Left ventricle myocardium inferior (tissue), 1 donor: ENCODE measurements around the gene CORO7. TPM values are rescaled to one million over a fixed set of nuclear protein-coding genes. Genes with fewer than 3 reads are reported as not detected.
"Not testable (repeated sequence)": the region's sequence is repeated elsewhere in the genome, so short reads cannot be mapped to it uniquely, and the experiment has no call there.

ENCODE experiments used
- DNase-seq: peaks from one replicate; pipeline ENCODE4 v3.0.0-alpha.2; 2020
- H3K27ac ChIP-seq: fragments of 200-600 bp; replicated peaks from 2 replicates; pipeline ENCODE4 v1.8.0; 2021
- H3K27me3 ChIP-seq: fragments of 200-600 bp; 2 replicates; pipeline ENCODE4 v1.8.0; 2021; ENCODE audit warnings: low read depth
- H3K36me3 ChIP-seq: fragments of 200-600 bp; 2 replicates; pipeline ENCODE4 v1.8.0; 2021
- H3K4me1 ChIP-seq: fragments of 200-600 bp; 2 replicates; pipeline ENCODE4 v1.8.0; 2021
- H3K4me3 ChIP-seq: fragments of 200-600 bp; 2 replicates; pipeline ENCODE4 v1.8.0; 2021; ENCODE audit warnings: mild to moderate bottlenecking, moderate library complexity
- H3K9me3 ChIP-seq: fragments of 200-600 bp; replicated peaks from 2 replicates; pipeline ENCODE4 v1.8.0; 2021
- CTCF ChIP-seq: fragments of 200-600 bp; IDR thresholded peaks from 2 replicates; pipeline ENCODE4 v1.8.0; 2021; ENCODE audit warnings: antibody characterized with exemption, mild to moderate bottlenecking, borderline replicate concordance
- intact Hi-C: fragments of 100-400 bp; cut with micrococcal nuclease; formaldehyde crosslinking; loops from one replicate; pipeline ENCODE4 v1.11.0; 2022
- total RNA-seq: library from RNA; stranded (reverse); fragmentation: NEBNext Ultra II Directional; extraction: Animal tissue kit (Norgen Biotek cat#: 25700); gene quantifications from one replicate; pipeline ENCODE4 v1.2.1, GENCODE V29; 2021
- donor health status: DM: no; HTN: yes; CAD: no; lungs with severe emphysema.

Gene CORO7
- total RNA-seq, 1 donor from 2014 or later = 12.5 TPM

- DNase-seq = no peak
- Histone ChIP-seq H3K4me3 (no peak overlapping the region), H3K36me3 (peaks cover 45% of the 10 kb centered on the region), H3K4me1 (peaks cover 40% of the 10 kb centered on the region), H3K9me3 (no peaks in the 10 kb centered on the region), H3K27ac (peak overlapping the region; percentile 64), H3K27me3 (no peaks in the 10 kb centered on the region)
- TF ChIP-seq CTCF = no peak
- intact Hi-C loops = no loop called here
Measured at GRCh38 chr16:4338712-4339299, 77.6 kb downstream of the CORO7 start.

- no peak for DNase-seq
- no peaks in the 10 kb centered on the region for H3K27me3 ChIP-seq
- intact Hi-C loops = no loop called here
- H3K36me3 ChIP-seq = peaks cover 49% of the 10 kb centered on the region
- no peak overlapping the region for H3K4me3 ChIP-seq
- no peak for TF ChIP-seq CTCF
- H3K9me3 ChIP-seq = no peaks in the 10 kb centered on the region
- H3K4me1 ChIP-seq = peaks cover 33% of the 10 kb centered on the region
- no peak overlapping the region for H3K27ac ChIP-seq
Measured at GRCh38 chr16:4338125-4338582, 78.2 kb downstream of the CORO7 start.

GRCh38 chr16:4337540-4338088 is 78.8 kb downstream of the CORO7 start:
- Histone ChIP-seq H3K27ac (no peak overlapping the region), H3K27me3 (no peaks in the 10 kb centered on the region), H3K4me1 (peaks cover 28% of the 10 kb centered on the region), H3K9me3 (no peaks in the 10 kb centered on the region), H3K4me3 (no peak overlapping the region), H3K36me3 (peaks cover 52% of the 10 kb centered on the region)
- intact Hi-C loops = no loop called here
- TF ChIP-seq CTCF = no peak
- DNase-seq = no peak

GRCh38 chr16:4336701-4337539 is 79.5 kb downstream of the CORO7 start:
- TF ChIP-seq CTCF = no peak
- Histone ChIP-seq H3K4me3 (no peak overlapping the region), H3K9me3 (no peaks in the 10 kb centered on the region), H3K27me3 (no peaks in the 10 kb centered on the region), H3K36me3 (peaks cover 58% of the 10 kb centered on the region), H3K27ac (no peak overlapping the region), H3K4me1 (peaks cover 27% of the 10 kb centered on the region)
- no peak for DNase-seq
- intact Hi-C loops = no loop called here

- TF ChIP-seq CTCF = no peak
- no peak overlapping the region for H3K27ac ChIP-seq
Measured at GRCh38 chr16:4334724-4335495, 81.5 kb downstream of the CORO7 start.

GRCh38 chr16:4333714-4334113 is 82.7 kb downstream of the CORO7 start:
- intact Hi-C loops = loop anchor here (5.0 kb wide), 1 partner anchor 46 kb away; no protein-coding TSS in a partner anchor
- Histone ChIP-seq H3K36me3 (peaks cover 54% of the 10 kb centered on the region), H3K4me1 (peaks cover 27% of the 10 kb centered on the region)
- not testable (repeated sequence) for H3K27me3 ChIP-seq, H3K4me3 ChIP-seq, H3K27ac ChIP-seq, DNase-seq, H3K9me3 ChIP-seq

More at GRCh38 chr16:4334724-4335495, 81.5 kb downstream of the CORO7 start:
- intact Hi-C loops = loop anchor here (5.0 kb wide), 1 partner anchor 48 kb away; no protein-coding TSS in a partner anchor
- no peaks in the 10 kb centered on the region for H3K27me3 ChIP-seq
- DNase-seq = no peak
- H3K9me3 ChIP-seq = no peaks in the 10 kb centered on the region
- no peak overlapping the region for H3K4me3 ChIP-seq
- H3K36me3 ChIP-seq = peaks cover 58% of the 10 kb centered on the region
- H3K4me1 ChIP-seq = peaks cover 27% of the 10 kb centered on the region
